GM19467 (cell line): ENCODE data around the gene P2RY12.

Experiments
- ATAC-seq: cut with Tn5 transposase; IDR thresholded peaks from one replicate; pipeline ENCODE4 v1.9.1; 2021; ENCODE audit warnings: mild to moderate bottlenecking, moderate library complexity; ENCODE audit not compliant: unreplicated experiment

The P2RY12 gene

DNA sequence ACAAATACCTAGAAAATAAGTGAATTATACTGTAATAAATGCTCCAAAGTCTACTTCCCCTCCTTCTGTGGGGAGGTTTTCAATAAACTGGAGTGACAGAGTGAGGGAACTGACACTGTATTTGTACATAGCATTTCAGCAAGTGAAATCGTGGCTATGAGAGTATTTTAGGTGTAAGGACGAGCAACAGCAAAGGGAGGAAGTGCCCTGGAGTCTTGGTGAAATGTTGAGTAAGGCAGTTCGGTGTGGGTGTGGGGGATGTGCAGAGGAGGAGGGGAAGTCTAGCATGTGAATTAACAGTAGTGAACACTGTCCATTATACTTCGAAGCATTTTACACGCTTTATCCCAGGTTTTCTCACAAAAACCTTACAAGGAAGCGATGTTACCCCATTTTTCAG, 37.1 kb downstream of the P2RY12 start:
- ATAC-seq = no peak

DNA sequence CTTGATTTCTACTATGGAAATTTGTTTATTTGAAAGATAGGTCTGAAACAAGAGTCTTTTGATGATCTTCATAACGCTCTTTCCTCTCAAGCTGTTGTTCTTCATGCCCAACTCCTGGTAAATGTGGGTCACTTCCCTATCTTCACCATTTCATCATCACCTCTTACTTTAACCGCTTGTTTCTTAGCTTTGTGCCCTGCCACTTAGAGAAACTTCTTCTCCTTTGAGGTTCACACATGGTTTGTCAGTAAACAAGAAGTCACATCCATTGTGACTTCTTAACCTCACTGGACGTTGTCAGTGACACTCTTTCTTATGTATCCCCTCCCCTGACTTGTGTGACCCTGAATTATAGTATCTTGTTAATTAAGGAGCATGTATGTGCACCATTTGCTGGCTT, 38.3 kb downstream of the P2RY12 start:
- no peak for ATAC-seq

DNA sequence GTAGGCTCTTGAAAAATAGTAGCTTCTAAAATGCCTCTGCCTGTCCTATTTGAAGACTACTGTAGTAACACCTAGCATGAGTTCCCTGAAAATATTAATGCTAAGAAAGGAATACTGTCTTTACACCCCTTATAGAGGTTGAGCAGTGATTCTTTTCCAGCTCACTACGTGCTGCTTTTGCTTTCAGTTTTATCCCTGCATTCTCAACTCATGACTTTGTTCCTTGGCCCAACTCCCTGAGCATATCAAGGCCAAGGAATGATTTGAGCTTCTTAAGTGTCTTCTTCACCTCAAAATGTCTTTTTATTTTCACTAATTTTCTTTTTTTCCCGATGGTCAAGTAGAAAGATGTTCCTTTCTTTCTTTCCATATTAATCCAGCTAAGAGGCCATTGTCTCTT, 38.7 kb downstream of the P2RY12 start:
- ATAC-seq = no peak

DNA sequence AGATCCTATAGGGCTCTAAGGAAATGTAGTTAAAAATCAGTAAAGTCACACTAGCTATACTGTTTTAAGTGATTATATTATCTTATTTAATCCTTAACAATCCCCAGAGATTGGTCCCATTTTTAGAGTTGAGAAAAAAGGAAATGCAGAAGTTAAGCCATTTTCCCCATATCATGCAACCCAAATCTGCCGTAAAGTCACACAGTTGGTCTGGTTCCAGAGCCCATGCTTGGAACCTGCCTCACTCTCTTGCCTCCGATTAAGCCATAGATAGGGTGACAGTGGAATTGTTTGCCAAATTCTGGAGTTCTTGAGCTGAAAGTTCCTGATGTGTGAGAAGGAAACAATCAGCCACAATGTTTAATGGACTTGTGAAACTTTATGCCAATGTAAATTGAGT, 52.9 kb downstream of the P2RY12 start:
- no peak for ATAC-seq

DNA sequence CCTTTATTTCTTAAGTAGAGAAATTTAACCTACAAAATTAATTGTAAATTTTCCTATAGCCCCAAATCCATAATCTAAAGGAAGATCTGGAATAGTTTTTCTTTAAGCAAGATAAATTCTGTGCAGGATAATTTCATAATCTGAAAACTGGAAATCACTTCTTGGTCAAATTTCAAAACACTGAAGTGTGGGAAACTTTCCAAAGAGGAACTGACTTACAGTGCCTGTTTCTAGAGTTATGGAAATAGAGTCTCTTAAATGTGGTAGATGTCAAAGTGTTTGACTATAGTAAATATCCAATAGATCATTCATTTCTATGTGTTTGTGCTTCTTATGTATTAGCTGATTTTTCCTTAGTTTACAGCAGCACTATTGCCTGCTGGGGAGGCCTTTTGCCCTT, 53.7 kb downstream of the P2RY12 start:
- ATAC-seq = no peak

DNA sequence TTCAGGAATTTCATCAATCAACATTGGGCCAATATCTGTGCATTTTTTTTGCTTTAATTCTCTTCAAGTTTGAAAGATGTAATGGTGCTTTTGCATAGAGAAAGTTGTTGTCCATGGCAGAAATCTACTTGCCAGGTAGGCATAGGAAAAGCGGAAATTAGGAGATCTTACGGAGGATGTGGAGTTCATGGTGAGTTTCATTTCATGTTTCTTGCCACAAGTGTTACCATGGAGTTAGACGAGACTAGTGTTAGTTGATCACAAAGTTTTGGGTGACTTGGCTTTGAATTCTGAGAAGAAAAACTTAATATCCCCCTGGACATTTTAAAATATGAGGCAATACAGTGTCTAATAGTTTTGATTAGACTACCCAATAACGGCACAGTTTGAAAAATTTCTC, 54.2 kb downstream of the P2RY12 start:
- no peak for ATAC-seq

DNA sequence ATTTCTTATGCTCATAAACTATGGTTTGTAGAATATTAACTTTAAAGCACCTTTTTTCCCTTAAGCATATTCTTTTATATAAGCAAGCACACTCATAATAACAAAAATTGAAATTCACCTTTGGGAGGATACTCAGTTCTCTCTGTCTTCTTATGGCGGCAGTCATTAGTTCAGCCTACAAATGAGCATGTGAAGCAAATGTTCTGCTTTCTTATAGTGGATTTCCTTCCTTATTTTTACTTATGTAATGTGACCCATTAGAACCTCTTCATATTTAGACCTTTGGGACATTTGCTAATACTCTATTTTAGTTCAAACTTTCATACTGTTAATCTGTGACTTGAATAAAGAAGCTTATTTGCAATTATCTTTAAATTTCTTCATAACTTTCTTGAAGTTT, 55.2 kb downstream of the P2RY12 start, which contains the start of gene P2RY13:
Gene P2RY13, minus strand, starts transcription at position 187 of the 400 bp plus-strand sequence. Its CDS starts 21 bp downstream, at position 166.
- ATAC-seq = no peak

DNA sequence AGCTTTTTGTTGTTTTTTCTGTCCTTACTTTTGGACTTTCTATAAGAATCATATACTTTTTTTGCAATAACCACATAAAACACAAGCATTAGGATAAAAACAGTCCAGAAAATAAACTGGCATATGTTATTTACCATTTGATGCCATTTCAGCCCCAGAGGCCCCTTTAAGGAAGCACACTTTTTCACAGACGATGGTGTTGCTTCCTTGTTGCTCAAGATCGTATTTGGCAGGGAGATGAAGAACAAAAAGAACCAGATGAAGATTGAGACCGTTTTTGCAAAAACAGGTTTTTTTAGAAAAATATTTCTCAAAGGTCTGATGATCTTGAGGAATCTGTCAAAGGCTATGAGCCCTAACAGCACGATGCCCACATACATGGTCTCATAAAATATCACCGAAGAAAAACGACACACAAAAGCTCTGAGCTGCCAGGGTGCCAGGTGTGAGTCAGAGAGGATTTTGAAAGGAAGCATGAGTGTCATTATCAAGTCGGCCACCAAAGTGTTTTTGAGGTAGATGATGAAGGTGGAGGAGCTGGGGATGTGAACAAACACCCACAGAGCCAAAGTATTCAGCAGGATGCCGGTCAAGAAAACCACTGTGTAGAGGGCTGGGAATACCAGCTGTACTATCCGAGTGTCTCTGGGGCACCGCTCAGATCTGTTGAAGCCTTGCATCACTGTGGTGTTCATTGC, 56.1 kb downstream of the P2RY12 start:
- ATAC-seq = no peak

DNA sequence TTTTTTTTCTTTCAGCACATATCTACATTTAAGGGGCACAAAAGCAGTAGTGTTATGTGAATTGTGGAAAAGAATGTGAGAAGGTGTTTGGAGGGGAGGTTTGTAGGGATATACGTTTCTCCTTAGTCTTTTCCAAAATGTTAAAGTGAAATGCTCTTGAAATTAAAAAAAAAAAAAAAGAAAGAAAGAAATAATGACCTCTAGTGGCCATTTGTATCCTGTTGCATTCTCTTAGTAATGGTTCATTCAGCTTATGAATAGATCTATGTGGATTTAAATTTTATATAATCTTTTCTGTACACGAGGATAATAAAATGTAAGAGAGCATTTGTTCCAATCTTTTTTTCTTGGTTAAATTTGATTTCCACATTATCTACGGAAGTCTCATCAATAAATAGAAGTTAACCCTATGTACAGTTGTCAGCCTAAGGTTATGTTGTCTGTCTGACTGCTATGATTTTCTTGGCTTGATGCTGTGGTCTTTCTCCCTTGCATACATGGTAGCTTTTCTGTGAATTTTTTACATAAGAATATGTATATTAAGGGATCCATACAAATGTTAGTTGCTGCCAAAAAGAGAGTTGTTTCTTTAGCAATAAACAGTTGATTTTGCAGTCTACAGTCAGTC, 56.9 kb downstream of the P2RY12 start:
- no peak for ATAC-seq

DNA sequence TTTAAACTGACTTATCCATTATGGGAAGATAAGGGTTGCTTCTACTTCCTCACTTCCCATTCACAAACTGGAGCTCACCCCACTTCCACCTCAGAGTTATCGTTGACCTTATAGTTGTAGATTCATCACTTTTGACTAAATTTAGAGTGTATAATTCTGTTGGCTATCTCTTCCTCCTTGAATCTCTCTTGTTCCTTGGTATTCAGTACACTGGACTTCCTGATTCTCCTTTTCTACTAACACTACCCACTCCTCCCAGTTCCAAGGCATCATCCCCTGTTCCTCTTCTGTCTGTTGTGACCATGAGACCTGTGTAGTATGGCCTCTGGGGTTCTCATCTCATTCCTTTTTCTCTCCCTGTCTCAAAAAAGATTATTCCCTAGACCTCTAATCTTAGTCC, 62.0 kb downstream of the P2RY12 start:
- ATAC-seq = no peak

DNA sequence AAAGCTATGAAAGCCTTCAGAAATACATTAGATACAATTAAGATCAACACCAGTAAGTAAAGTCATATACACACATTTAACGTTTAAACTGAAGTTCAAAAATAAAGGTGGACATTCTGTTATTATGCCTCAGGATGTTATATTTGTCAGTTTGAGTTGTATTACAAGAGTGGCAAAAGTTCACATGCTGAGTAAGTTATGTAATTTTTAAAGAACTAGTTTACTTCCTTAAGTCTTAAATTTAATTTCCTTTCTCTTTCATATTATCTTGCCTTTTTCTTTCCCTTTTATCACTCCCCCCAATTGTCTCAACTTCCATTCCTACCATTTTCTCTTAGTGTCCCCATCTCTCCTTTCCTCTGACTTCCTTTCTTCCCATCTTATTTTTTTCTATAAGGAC, 63.0 kb downstream of the P2RY12 start:
- no peak for ATAC-seq

DNA sequence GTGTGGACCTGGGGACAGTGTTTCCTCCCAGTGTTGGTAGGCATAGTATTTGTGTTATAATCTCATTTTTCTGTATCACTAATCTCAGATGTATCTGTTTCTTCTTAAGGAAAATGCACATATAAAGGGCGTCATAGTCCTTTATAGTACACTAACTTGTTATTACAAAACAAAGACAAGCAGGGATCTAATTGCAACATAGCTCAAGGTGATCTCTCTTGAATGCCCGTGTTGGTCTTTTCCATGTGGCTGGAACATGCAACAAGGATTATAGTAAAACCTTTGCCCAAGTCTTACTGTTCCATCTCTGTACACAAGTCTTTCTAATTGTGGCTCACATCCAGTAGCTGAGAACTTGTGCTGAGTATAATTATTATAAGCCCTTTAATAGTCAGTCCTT, 64.4 kb downstream of the P2RY12 start:
- no peak for ATAC-seq

DNA sequence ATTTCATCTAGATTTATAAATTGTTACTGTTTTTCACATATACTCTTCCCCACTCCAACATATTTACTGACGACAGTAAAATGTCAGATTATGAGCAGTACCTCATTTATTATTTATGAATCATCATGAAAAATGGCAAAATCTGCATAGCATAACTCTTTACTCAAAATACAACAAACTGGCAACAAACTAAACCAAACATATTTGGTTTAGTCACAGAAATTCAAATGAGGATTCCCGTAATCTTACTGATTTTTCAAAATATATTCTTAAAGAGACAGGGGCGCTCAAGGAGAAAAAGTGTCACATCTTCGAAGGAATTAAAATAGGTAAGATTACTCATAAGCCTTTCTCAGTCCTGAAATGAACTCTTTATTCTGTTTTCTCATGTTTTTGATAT, 64.9 kb downstream of the P2RY12 start:
- ATAC-seq = no peak

DNA sequence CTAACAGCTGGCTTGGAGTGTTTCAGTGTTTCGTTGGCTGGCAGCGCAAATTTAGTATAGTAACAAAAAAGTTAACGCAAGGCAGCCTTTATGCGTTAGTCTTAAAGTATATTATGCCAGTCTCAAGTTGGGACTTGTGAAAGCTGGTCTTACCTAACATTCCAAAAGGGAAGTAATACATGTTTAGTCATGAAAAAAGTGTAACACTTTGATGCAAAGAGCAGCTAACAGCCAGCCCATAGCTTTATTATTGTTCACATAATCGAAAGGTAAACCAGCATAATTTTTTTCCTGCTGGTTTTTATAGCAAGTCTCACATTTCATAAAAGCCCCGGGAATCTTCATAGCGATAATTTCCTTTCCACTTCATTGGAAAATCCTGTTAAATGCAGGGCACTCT, 65.6 kb downstream of the P2RY12 start:
- ATAC-seq = no peak

DNA sequence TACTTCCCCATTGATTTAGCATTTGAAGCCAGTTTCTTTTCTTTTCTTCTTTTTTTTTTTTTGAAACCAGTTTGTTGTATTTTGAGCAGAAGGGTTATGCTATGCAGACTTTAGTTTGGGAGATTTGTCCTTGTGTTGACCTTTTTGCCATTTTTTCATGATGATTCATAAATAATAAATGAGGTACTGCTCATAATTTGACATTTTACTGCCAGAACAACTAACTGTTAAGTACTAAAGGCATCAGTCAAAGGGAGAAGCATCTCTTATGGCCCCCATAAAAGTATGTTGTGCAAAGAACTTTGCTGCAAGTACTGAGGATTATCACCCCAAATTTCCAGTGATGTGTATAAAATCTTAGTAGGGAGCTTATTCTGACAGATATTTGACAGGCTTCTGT, 66.2 kb downstream of the P2RY12 start:
- no peak for ATAC-seq

DNA sequence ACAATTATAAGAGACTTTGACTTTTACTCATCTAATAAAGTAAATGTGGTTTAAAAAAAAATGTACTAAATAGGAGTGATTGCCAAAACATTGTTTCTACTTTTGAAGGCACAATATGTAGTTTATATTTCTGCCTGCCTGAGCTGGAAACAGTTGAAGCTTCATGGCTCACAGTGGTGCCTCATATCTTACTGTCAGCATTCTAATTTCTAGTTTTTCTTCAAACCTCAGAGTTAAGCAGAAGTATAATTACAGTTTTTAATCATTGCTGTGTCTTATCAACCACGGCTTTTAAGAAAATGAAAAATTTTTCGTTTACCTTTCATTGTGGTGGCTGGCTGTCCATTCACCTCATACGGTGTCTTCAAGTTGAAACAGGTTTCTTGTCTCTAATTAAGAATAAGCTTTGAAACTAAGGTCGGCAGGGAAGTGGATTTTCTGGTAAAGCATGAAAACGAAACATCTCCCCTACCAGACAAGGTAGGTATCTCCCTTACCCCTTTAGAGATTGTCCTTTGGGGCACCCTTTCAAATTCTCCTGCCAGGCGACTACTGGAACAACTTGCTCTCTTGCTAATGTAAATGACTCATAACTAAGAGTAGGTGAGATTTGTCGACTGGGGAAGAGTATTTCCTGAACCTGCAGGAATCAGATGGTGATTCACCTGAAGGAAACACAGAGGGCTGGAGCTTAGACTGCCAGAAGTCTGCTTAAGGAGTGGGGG, 68.1 kb downstream of the P2RY12 start, which contains the start of gene GPR87:
Gene GPR87, minus strand, starts transcription at position 554 of the 725 bp plus-strand sequence. CDS start 16,720 bp downstream, outside the sequence.
- no peak for ATAC-seq

DNA sequence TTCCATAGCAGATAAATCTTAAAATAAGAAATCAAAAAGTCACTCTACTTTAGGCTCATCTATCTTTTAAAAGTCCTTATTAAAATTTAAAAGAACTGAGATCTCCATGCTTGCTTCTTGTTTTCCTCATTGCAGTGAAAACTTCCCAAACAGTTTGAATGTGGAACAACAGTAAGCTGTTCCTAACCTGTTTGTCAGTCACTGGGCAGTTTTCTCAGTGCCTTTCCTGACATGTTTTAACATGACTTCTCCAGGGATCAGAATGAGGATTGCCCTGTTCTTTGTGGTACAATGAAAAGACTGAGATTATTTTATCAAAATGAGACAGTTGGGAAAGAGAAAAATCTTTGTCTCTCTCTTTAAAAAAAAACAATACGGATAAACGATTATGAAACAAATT, 68.7 kb downstream of the P2RY12 start:
- ATAC-seq = no peak

DNA sequence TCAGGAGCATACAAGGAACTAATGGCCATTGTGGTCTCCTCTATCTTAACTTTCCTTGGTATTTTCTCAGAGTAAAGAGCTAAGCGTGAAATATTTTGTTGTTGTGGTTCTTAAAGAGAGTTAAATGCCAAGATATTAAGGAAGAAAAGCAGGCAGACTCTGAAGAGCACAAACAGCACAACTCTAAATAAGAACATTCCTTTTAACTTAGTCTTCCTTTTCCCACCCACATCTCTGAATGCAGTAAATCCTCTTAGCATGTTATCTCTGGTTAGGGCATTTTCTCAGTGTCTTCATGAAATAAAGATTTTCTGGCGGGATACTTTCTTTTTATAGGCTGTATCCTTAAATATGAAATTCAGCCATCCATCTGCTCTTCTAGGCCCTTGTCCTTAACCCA, 69.4 kb downstream of the P2RY12 start:
- ATAC-seq = no peak

DNA sequence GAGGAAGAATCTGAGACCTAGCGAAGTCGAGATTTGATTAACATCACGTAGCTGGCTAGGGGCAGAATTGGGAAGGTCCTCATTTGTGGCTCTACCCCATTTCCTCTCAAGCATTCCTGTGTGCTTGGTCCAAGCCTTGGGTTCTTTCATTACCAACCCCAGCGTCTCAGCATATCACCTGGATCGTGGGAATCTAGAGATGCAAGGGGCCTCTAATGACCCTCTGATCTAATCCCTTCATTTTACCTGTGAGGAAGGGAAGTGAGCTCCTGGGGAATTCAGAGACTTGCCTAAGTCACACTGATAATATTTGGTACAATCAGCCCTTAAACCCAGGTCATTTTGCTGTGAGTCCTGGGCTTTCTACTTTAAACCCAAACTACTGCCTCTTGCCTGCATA, 70.0 kb downstream of the P2RY12 start:
- ATAC-seq = no peak

DNA sequence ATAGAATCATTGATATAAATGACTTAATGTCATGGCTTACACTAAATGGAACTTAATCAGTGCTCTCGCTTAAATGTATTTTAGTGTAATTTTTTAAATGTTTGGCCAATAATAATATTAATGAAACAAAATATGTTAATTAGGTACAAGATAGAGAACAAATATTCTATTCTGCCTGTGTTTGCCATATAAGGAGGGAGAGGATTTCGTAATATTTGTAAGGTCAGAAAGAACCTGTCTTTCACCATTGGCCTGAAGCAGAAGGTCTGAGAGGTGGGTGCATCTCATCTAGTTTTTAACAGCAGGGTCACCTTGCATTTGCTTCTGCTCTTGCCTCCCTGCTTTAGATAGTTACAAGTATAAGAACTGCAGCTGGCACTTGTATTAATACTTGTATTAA, 70.4 kb downstream of the P2RY12 start:
- no peak for ATAC-seq

DNA sequence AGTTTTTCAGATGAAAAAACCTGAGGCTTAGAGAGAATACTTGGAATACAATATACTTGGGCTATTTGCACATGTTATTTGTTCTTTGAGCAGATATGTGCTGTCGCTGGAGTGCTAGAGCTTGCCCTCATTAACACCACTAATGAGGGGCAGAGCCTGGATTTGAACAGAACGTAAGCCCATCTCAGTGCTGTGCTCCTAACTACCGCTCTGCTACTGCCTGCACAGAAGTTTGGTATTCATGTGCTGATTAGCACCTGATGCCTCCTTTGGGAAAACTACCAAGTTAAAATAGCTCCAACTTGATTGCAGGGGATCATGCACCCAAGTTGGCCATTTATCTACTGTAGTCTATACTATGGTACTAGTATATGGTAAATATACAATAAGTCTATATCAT, 71.6 kb downstream of the P2RY12 start:
- ATAC-seq = no peak

DNA sequence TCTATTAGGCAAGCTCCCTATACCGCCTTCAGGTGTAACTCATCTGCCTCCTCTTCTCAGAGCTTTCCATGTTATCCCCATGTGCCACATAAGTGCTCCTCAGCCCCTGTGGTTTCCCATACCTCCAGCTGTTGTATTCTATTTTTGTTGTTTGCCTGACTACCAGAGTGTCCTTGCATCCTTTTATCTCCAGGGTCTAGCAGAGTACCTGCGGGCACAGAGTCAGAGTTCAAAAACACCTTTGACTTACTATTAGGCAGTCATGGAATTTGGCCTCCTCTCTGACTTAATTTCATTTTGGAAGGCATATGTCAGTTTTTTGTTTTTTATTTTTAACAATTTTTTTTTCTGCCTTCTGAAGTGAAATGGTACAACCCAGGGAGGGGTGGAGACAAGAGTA, 75.0 kb downstream of the P2RY12 start:
- no peak for ATAC-seq
